Superior temporal gyrus (tissue), 1 donor: ENCODE results near the gene MGAM2.
"Not testable (repeated sequence)": the region's sequence is repeated elsewhere in the genome, so short reads cannot be mapped to it uniquely, and the experiment has no call there.

Experiments used
- DNase-seq: peaks from one replicate; pipeline ENCODE4 v3.0.0-alpha.2; 2016; ENCODE audit errors: extremely low spot score

Gene MGAM2

GRCh38 chr7:142111499-142111898 is at the start of gene MGAM2:
MGAM2 (plus strand) TSS chr7:142111718; CDS start chr7:142116874, 5,156 bp downstream.
- DNase-seq = no peak

- peak; percentile 12 for DNase-seq
Measured at GRCh38 chr7:142063551-142064442, 47.7 kb upstream of the MGAM2 start.

- no peak for DNase-seq
Measured at GRCh38 chr7:142066536-142066935, 45.0 kb upstream of the MGAM2 start.

GRCh38 chr7:142077762-142078161 is 33.8 kb upstream of the MGAM2 start:
- no peak for DNase-seq

GRCh38 chr7:142083605-142084004 is 27.9 kb upstream of the MGAM2 start:
- DNase-seq = no peak

- DNase-seq = no peak
Measured at GRCh38 chr7:142085428-142085827, 26.1 kb upstream of the MGAM2 start.

- DNase-seq = peak; percentile 82
Measured at GRCh38 chr7:142088022-142088714, 23.4 kb upstream of the MGAM2 start.

GRCh38 chr7:142089035-142089434 is 22.5 kb upstream of the MGAM2 start:
- no peak for DNase-seq

GRCh38 chr7:142091961-142092360 is 19.6 kb upstream of the MGAM2 start:
- DNase-seq = no peak

- no peak for DNase-seq
Measured at GRCh38 chr7:142094861-142095260, 16.7 kb upstream of the MGAM2 start.

GRCh38 chr7:142097571-142097970 is 13.9 kb upstream of the MGAM2 start:
- DNase-seq = no peak

GRCh38 chr7:142098004-142098403 is 13.5 kb upstream of the MGAM2 start:
- DNase-seq = no peak

GRCh38 chr7:142099347-142099746 is 12.2 kb upstream of the MGAM2 start:
- DNase-seq = not testable (repeated sequence)

GRCh38 chr7:142100634-142101033 is 10.9 kb upstream of the MGAM2 start:
- DNase-seq = no peak

GRCh38 chr7:142101794-142102193 is 9.7 kb upstream of the MGAM2 start:
- not testable (repeated sequence) for DNase-seq

- no peak for DNase-seq
Measured at GRCh38 chr7:142104550-142105527, 6.7 kb upstream of the MGAM2 start.

- DNase-seq = no peak
Measured at GRCh38 chr7:142108728-142109505, 2.6 kb upstream of the MGAM2 start.

GRCh38 chr7:142110098-142110497 is 1.4 kb upstream of the MGAM2 start:
- DNase-seq = no peak

GRCh38 chr7:142110638-142111037 is 880 bp upstream of the MGAM2 start:
- DNase-seq = no peak

GRCh38 chr7:142112086-142112485 is 568 bp downstream of the MGAM2 start:
- no peak for DNase-seq

- DNase-seq = no peak
Measured at GRCh38 chr7:142114207-142114606, 2.7 kb downstream of the MGAM2 start.
